ENCODE results near the gene EGR1. TPM values are rescaled to one million over a fixed set of nuclear protein-coding genes. Genes with fewer than 3 reads are reported as not detected.
A peak's percentile ranks its signal among the peaks of the same experiment; 100 is the strongest.

The EGR1 gene
- total and polyA plus RNA-seq, 12 donors = 4.3 to 221 (median 51.4) TPM

- intact Hi-C loops (cut with DNase I) = no loop called here
- Histone ChIP-seq H3K4me3 (no peak overlapping the region), H3K4me1 (replicated peaks in 1 of 2) (peaks cover 4 to 17% of the 10 kb centered on the region in 2 donors), H3K27ac (peak overlapping the region in 1 of 5 donors; percentile 25), H3K9me3 (replicated peaks in 1 of 3) (no peaks in the 10 kb centered on the region), H3K36me3 (replicated peaks in 1 of 2) (no peaks in the 10 kb centered on the region), H3K27me3 (no peaks in the 10 kb centered on the region)
- TF ChIP-seq, protein P1, sequence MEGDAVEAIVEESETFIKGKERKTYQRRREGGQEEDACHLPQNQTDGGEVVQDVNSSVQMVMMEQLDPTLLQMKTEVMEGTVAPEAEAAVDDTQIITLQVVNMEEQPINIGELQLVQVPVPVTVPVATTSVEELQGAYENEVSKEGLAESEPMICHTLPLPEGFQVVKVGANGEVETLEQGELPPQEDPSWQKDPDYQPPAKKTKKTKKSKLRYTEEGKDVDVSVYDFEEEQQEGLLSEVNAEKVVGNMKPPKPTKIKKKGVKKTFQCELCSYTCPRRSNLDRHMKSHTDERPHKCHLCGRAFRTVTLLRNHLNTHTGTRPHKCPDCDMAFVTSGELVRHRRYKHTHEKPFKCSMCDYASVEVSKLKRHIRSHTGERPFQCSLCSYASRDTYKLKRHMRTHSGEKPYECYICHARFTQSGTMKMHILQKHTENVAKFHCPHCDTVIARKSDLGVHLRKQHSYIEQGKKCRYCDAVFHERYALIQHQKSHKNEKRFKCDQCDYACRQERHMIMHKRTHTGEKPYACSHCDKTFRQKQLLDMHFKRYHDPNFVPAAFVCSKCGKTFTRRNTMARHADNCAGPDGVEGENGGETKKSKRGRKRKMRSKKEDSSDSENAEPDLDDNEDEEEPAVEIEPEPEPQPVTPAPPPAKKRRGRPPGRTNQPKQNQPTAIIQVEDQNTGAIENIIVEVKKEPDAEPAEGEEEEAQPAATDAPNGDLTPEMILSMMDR (IDR thresholded peaks at IDR 0.05) = no peak
- no peak for TF ChIP-seq POLR2A (IDR thresholded peaks at IDR 0.05)
- 71 to 80% (median 78%) methylated on average over 10 to 11 of the region's 11 CpGs for WGBS, 4 donors
- DNase-seq = peak in 5 of 7 donors; percentile 30 to 61 (median 59)
Measured at GRCh38 chr5:138461343-138462125, 3.7 kb upstream of the EGR1 start.

DNA sequence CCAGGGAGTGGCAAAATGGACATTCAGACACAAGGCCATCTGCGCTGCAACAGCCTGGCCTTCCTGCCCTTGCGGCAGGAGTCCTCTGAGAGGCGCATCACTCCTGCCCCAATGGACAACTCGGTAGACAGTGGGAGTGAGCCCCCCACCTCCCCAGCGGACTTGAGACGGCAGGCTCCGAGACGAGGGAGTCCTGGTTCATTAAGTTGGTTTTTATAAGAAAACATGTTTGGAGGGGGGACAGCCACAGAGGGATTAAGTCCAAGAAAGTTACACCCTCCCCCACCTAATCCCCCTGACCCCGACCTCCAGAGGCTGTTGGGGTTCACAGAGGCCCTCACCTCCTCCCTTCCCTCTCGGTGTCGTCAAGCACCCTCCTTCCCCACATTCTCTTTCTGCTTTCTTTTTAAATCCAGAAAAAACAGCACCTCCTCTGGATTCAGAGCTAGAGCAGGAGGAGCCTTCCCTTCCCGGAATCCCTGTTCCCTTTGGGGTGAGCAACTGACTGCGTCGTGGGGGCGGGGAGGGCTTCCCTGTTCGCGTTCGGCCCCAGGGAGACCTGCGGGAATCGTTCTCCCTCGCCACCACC is 1.8 kb upstream of the EGR1 start:
- TF ChIP-seq POLR2A (IDR thresholded peaks at IDR 0.05) = no peak
- TF ChIP-seq, protein P1 (IDR thresholded peaks at IDR 0.05) = peak in 5 of 6 experiments; percentile 15 to 41 (median 17)
- H3K9me3 ChIP-seq (replicated peaks in 1 of 3) = no peaks in the 10 kb centered on the region
- peak; percentile 58 to 83 (median 70) for DNase-seq
- intact Hi-C loops (cut with DNase I) = no loop called here
- H3K4me3 ChIP-seq = peak overlapping the region in 3 of 4 donors; percentile 26 to 81 (median 64)
- no peaks in the 10 kb centered on the region for H3K36me3 ChIP-seq (replicated peaks in 1 of 2)
- H3K4me1 ChIP-seq (replicated peaks in 1 of 2) = peaks cover 4 to 17% of the 10 kb centered on the region in 2 donors
- WGBS, 4 donors = 6 to 10% (median 9%) methylated on average over 19 to 21 of the region's 21 CpGs
- peak overlapping the region; percentile 92 to 98 (median 98) for H3K27ac ChIP-seq
- no peaks in the 10 kb centered on the region for H3K27me3 ChIP-seq

DNA sequence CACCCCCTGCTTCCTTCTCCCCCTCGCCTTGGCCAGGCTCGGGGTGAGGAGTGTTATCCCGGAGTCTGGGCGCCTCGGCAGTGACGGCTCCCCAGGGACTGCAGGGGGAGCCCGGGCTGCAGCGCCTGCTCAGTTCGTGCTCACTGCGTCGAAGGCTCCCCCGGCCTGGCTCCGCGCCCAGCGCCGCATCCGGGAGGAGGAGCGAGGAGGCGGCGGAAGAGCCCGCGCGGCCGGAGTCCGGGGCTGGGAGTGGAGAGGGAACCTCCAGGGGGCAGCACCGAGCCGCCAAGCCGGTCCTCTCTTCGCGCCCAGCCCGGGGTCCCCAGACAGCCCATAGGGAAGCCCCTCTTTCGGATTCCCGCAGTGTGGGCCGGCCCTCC is 1.3 kb upstream of the EGR1 start:
- 0 to 1% (median 0%) methylated on average over 9 to 34 of the region's 34 CpGs; no CpG with 5 or more reads in 1 of the 4 donors for WGBS, 4 donors
- TF ChIP-seq, protein P1 (IDR thresholded peaks at IDR 0.05) = peak; percentile 84 to 98 (median 93)
- TF ChIP-seq POLR2A (IDR thresholded peaks at IDR 0.05) = peak; percentile 77 to 94
- no peaks in the 10 kb centered on the region for H3K9me3 ChIP-seq (replicated peaks in 1 of 3)
- H3K27me3 ChIP-seq = no peaks in the 10 kb centered on the region
- peaks cover 4 to 14% of the 10 kb centered on the region in 2 donors for H3K4me1 ChIP-seq (replicated peaks in 1 of 2)
- DNase-seq = peak; percentile 95 to 97 (median 96)
- H3K36me3 ChIP-seq (replicated peaks in 1 of 2) = no peaks in the 10 kb centered on the region
- intact Hi-C loops (cut with DNase I) = no loop called here
- peak overlapping the region; percentile 92 to 98 (median 98) for H3K27ac ChIP-seq
- H3K4me3 ChIP-seq = peak overlapping the region; percentile 26 to 81 (median 46)

Data from adrenal gland (tissue), 12 donors.